NT2/D1 (cell line): ENCODE data around the gene ZSWIM9.

Experiments used
- YY1 ChIP-seq: IDR thresholded peaks from 2 replicates; pipeline ENCODE4 v1.6.1; 2011; ENCODE audit not compliant: insufficient read length, insufficient read depth
- ZNF274 ChIP-seq: IDR thresholded peaks from 2 replicates; pipeline ENCODE4 v1.6.1; 2011; ENCODE audit warnings: mild to moderate bottlenecking, low read depth, low read length

GRCh38 chr19:48127561-48127960, 42.9 kb upstream of the ZSWIM9 start:
- TF ChIP-seq YY1 (no peak), ZNF274 (no peak)
